HG03025 (cell line): ENCODE data around the gene TSSK2.

Experiments used
- ATAC-seq: cut with Tn5 transposase; IDR thresholded peaks from one replicate; pipeline ENCODE4 v1.9.1; 2021; ENCODE audit warnings: mild to moderate bottlenecking, moderate library complexity; ENCODE audit not compliant: unreplicated experiment, low FRiP score

Gene TSSK2

DNA sequence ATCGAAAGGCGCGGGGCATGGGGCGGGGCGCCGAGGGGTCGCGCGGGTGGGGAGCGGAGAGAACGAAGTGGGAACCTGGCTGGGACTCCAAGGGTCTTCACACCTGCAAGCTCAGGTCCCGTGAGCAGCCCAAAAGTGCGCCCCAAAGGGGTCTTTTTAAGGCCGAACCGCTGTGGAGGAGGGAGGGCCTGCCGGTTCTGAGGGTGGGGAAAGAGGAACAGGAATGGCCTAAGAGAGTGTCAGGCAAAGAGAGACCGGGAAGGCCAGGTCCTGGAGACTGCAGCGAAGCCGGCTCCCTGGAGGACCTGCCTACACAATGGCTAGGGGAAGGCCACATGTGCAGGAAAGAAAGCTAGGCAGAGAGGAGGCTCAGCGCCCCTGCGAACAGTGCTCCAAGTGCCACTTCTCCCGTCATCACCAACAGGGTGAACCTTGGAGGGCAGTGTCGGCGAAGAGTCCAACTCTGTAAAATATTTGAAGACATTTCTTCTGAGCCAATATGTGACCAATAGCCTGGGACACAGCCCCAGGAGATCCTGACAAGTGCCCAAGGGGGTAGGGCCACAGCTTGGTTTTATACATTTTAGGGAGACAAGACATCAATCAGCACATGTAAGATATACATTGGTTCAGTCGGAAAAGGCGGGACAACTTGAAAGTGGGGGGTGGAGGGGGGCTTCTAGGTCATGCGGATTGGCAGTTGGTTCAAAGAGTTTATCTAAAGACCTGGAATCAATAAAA is 8.2 kb upstream of the TSSK2 start:
- ATAC-seq = no peak

DNA sequence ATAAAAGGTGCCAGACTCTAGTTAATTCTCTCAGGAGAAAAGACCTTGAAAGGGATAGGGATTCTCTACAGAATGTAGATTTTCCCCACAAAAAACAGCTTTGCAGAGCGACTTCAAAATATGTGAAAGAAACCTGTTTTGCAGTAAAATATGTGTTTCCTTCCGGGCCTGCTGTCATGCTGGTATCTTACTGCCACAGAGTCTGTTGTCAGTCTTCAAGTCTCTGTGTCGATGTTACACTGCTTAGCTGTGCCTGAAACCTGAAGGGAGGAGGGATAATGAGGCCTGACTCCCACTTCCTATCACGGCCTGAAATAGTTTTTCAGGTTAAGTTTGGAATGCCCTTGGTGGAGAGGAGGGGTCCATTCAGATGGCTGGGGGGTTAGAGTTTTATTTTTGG is 7.2 kb upstream of the TSSK2 start:
- no peak for ATAC-seq

GRCh38 chr22:19124377-19124776 is 6.7 kb upstream of the TSSK2 start:
- ATAC-seq = no peak

DNA sequence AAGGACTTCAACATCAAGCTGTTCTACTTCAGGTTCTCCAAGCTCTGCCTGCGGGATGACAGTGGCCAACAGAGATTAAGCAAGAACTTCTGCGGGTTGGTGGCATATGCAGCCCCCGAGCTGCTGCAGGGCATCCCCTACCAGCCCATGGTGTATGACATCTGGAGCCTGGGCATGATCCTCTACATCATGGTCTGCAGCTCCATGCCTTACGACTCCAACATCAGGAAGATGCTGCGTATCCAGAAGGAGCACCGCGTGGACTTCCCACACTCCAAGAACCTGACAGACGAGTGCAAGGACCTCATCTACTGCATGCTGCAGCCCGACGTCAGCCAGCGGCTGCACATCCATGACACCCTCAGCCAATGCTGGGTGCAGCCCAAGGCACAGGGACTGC is 6.1 kb upstream of the TSSK2 start:
- no peak for ATAC-seq

- no peak for ATAC-seq
These were observed 5.4 kb upstream of the TSSK2 start for GRCh38 chr22:19125474-19126308.

DNA sequence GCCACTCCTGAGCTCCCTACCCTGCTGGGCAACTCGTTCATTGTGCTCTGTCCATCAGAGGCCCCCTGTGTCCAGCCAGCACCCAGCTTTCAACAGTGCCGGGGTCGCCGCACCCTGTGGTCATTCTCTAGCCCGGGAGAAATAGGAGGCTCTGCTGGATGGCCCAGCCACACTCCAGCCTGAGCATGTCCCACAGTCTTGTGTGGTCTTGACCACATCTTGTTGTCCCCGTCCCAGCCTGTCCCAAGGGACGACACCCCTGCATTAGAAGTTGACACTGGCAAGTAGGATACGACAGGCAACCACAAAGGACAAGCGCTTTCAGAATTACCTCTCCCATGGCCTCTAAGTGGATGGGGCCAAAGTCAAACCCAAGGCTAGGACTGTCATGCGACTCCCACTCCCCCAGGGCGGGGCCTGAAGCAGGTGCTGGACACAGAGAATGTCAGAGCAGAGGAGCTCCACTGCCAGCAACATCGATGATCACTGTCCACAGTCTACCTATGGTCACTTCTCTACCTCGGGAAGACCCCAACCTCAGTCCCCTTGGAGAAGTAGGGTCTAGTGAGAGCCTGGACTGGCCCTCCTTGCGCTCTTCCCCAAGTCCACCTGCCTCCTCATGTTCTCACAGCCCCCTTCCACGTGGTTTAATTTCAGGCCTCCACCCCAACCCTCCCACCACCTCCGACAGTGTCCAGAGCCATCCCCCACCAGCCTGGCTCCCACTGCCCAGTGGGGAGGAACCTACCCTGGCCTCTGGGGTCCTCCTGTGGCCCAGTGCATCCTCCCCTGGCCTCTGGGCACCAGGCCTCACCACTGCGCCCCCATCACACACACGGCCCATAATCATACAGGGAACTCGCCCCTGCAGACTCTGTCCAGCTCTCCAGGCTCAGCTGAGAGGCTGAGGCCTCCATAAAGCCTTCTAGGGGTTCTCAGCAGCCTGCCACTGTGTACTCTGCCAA is 4.5 kb upstream of the TSSK2 start:
- ATAC-seq = no peak

DNA sequence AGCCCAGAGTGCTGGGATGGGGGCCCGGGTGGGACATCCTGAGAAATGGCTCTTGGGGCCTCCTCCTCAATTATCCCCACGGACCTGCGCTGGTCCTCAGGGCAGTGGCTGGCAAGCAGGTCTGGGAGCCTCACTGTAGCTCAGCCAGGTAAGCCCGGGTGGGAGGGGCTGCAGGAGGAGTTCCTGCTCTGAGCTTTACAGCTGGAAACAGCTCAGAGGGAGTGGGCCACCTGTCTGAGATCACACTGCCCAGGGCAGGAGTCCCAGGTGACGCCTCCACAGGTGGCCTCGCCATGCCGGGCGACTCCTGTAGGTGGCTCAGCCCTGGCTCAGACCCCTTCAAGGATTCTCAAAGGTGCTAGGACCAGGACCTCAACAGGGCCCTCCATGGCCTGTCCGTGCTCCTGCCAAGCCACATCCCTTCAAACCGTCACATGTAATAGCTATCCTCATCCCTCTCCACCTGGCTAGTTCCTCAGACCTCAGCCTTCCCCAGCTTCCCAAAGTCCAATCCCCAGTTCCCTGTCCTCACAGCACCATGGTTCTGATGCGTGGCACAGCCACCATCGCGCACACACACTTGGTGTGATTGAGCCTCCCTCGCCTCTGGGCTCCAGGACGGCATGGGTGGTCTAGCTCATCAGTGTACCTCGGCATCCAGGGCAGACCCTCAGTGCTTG is 3.6 kb upstream of the TSSK2 start:
- no peak for ATAC-seq

- ATAC-seq = no peak
These were observed 3.1 kb upstream of the TSSK2 start for GRCh38 chr22:19128009-19128401.

GRCh38 chr22:19128946-19129727 is 2.0 kb upstream of the TSSK2 start:
- no peak for ATAC-seq

GRCh38 chr22:19129871-19130270 is 1.2 kb upstream of the TSSK2 start:
- no peak for ATAC-seq

GRCh38 chr22:19131685-19132015 is 542 bp downstream of the TSSK2 start:
- no peak for ATAC-seq

GRCh38 chr22:19132153-19132552 is 1.0 kb downstream of the TSSK2 start:
- ATAC-seq = no peak

DNA sequence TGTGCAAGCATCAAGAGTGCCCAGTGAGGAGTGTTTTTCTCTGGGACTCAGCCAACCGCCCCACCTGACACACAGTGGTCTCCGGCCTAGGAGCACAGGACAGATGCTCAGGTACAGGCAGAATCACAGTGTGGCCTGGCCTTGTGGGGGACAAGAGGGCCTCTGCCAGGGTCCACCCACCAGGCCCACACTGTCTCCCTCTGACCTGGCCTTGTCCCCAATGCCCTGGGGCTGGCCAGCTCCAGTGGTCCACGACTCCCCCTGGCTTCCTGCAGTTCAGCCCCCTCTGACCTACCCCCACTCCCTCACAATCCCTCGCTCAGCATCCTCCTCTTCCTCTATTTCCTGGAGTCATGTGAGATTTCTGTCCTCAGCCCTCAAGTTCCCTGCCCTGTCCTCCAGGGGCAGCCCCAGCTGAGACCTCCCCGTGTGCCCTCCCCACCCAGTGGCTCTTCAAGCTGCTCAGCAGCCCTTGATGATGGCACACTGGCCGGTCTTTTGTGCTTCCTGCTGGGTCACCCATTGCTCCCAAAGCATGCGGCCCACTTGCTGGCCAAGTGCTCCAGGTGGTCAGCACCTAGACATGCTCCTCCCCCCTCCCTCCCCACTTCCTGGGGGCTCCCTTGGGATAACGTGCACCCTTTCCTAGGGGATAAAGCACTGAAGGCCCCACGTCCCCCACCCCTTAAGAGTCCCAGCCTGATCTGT is 1.7 kb downstream of the TSSK2 start:
- ATAC-seq = no peak

DNA sequence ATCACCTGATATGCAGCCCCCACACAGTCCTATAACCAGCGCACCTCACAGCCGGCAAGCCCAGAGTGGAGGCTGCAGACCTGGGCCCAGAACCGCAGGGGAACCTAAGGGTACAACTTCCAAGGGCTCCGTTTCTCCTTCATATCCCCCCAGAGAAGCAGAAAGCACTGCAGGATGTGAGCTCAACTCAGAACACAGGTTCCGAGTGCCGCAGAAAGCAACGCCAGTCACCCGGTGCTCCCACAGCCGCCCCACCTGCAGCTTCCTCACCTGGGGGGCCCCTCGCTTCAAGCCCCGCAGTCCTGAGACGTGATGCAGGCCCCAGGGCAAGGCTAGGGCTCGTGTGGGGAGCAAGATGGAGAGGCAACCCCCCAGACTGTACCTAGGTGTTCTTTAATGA is 2.5 kb downstream of the TSSK2 start:
- ATAC-seq = no peak

- no peak for ATAC-seq
These were observed 3.2 kb downstream of the TSSK2 start for GRCh38 chr22:19134176-19134831.

DNA sequence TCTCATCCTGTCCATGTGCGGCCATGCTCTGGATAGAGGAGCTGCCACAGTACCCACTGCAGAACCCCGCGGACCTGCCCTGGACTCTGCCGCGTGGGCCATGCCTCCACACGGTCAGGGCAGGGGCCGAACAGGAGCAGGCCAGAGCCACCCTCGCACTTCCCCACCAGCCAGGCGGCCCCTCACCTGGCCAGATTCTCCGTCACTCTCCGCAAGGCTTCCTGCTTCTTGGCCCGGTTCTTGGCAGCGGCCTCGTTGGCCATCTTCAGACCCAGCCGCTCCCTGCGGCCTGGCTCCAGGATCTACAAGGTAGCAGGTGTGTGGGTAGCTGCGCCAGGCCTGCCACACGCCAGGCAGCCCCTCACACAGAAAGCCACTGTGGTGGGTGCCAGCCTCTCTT is 3.8 kb downstream of the TSSK2 start:
- ATAC-seq = no peak

DNA sequence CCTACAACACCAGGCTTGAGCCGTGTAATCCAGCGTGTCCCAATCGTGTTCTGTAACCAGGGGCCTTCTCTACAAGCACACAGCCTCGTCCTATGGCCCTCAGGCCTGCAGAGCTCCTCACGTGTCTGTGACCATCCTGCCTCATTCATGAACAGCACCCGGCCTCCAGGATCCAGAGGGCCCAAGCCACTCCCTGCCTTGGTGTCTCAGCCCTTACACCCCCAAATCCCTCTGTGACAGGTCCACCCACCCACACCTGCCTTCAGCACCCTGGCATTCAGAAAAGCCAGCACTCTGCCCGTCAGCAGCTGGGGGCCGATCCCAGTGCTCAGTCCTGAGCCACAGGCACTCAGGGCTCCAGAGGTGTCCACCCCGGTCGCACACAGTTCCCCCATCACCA is 5.8 kb downstream of the TSSK2 start:
- no peak for ATAC-seq

DNA sequence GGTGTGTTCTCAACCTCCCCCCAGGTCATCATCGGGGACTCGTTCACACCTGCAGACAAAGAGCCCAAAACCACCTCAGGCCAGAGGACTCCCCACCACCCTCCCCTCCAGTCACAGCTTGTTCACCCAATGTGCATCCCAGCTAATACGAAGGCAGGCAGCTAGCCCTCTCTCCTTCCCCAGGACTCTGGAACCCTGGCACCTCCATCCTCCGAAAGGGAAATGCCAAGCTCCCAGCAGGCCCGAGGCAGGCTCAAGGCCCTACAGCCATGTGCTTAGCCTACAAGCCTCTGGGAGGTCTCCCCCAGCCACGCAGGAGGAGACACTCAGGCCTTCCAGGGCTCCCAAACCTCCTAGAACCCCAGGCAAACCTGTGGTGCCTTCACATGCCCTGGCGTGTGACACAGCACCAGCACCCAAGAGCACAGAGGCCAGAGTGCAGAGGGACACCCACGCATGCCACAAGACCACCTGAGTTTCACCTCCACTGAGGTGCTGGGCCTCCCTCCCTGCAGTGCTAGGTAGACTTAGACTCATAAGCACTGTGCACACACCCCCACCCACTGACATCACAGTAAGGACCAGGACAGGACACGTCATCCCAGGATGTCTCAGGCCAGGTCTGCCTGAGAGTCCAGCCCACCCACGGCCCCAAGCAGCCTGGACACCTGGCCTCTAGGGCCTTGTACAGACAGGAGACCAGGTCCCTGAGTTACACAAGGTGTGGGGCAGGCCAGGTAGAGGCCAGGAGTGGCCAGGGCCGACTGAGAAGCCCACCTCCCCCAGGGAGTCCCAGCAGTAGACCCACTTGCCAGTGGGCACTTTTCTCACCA is 6.5 kb downstream of the TSSK2 start:
- ATAC-seq = no peak
